SIG-M5 (cell line): Measurements from ENCODE around the gene NEK1.
"Not testable (repeated sequence)": the region's sequence is repeated elsewhere in the genome, so short reads cannot be mapped to it uniquely, and the experiment has no call there.

Experiments used
- DNase-seq: peaks from one replicate; lab custom pipeline; 2025; lab: John Stamatoyannopoulos, UW

Gene NEK1

GRCh38 chr4:169601016-169601771 is 11.2 kb downstream of the NEK1 start:
- DNase-seq, result no peak

- no peak for DNase-seq
Measured at GRCh38 chr4:169594560-169595195, 17.7 kb downstream of the NEK1 start.

- no peak for DNase-seq
Measured at GRCh38 chr4:169593050-169593560, 19.3 kb downstream of the NEK1 start.

- DNase-seq, result no peak
Measured at GRCh38 chr4:169583563-169583962, 28.8 kb downstream of the NEK1 start.

GRCh38 chr4:169582706-169583105 is 29.7 kb downstream of the NEK1 start:
- no peak for DNase-seq

GRCh38 chr4:169582203-169582602 is 30.2 kb downstream of the NEK1 start:
- no peak for DNase-seq

GRCh38 chr4:169573889-169574288 is 38.5 kb downstream of the NEK1 start:
- no peak for DNase-seq

GRCh38 chr4:169571435-169571834 is 40.9 kb downstream of the NEK1 start:
- DNase-seq, result no peak

- DNase-seq, result not testable (repeated sequence)
Measured at GRCh38 chr4:169571012-169571411, 41.4 kb downstream of the NEK1 start.

- DNase-seq, result not testable (repeated sequence)
Measured at GRCh38 chr4:169570266-169570665, 42.1 kb downstream of the NEK1 start.

GRCh38 chr4:169569188-169569587 is 43.2 kb downstream of the NEK1 start:
- not testable (repeated sequence) for DNase-seq

GRCh38 chr4:169567916-169568315 is 44.5 kb downstream of the NEK1 start:
- no peak for DNase-seq

GRCh38 chr4:169566021-169566818 is 46.2 kb downstream of the NEK1 start:
- no peak for DNase-seq

- DNase-seq, result no peak
Measured at GRCh38 chr4:169565606-169566005, 46.8 kb downstream of the NEK1 start.

GRCh38 chr4:169557061-169557636 is 55.2 kb downstream of the NEK1 start:
- DNase-seq, result no peak

- not testable (repeated sequence) for DNase-seq
Measured at GRCh38 chr4:169546548-169546947, 65.8 kb downstream of the NEK1 start.

- no peak for DNase-seq
Measured at GRCh38 chr4:169540774-169541173, 71.6 kb downstream of the NEK1 start.

- DNase-seq, result no peak
Measured at GRCh38 chr4:169530048-169530447, 82.3 kb downstream of the NEK1 start.

GRCh38 chr4:169523796-169524195 is 88.6 kb downstream of the NEK1 start:
- DNase-seq, result no peak

GRCh38 chr4:169510617-169511016 is 101.8 kb downstream of the NEK1 start:
- DNase-seq, result no peak

GRCh38 chr4:169506903-169507302 is 105.5 kb downstream of the NEK1 start:
- DNase-seq, result no peak

GRCh38 chr4:169499907-169500306 is 112.5 kb downstream of the NEK1 start:
- DNase-seq, result not testable (repeated sequence)
